A549 (cell line): ENCODE measurements around the gene NTRK2. TPM values are rescaled to one million over a fixed set of nuclear protein-coding genes. Genes with fewer than 3 reads are reported as not detected.

Experiments
- ATAC-seq, 2 experiments: fragments of 200-7000 bp in 1 of 2; fragments of >200 bp in 1 of 2; cut with Nextera tagmentation in 1 of 2; cut with Tn5 transposase in 1 of 2; 3 replicates each; pipeline versions ENCODE4 v1.8.0 to v1.9.1; 2018 to 2020; ENCODE audit warnings: mild to moderate bottlenecking in 1 of 2, moderate library complexity in 1 of 2
- CTCF ChIA-PET: fragments of 300-600 bp; sonication (Branson Sonifier 250); formaldehyde crosslinking; extraction: SDS; loops from one replicate; lab custom pipeline; 2021; ENCODE audit warnings: antibody characterized with exemption, inconsistent platforms; lab: Yijun Ruan, JAX
- POLR2A ChIA-PET: fragments of 350-600 bp; formaldehyde crosslinking; extraction: SDS; loops from one replicate; lab custom pipeline; 2021; ENCODE audit warnings: antibody characterized with exemption, inconsistent platforms; lab: Yijun Ruan, JAX
- DNase-seq, 2 experiments: peaks; one replicate each; pipeline versions ENCODE4 v3.0.0 to v3.0.0-alpha.2; 2011 to 2016; ENCODE audit warnings: low read depth in 1 of 2, low spot score in 1 of 2
- FAIRE-seq: peaks from 2 replicates; lab custom pipeline; 2011; peaks lifted over from hg19 to GRCh38; lab: Jason Lieb, UNC
- H3K27ac ChIP-seq, 2 experiments: fragments of >200 bp; sonication (Bioruptor Twin); formaldehyde crosslinking; 3 replicates each; pipeline ENCODE4 v1.5.1; 2016 to 2017
- H3K4me1 ChIP-seq: fragments of >200 bp; sonication (Bioruptor Twin); formaldehyde crosslinking; 3 replicates; pipeline ENCODE4 v1.6.1; 2016
- H3K4me2 ChIP-seq: fragments of >200 bp; sonication (Bioruptor Twin); formaldehyde crosslinking; 3 replicates; pipeline ENCODE4 v1.6.1; 2016
- H3K4me3 ChIP-seq: fragments of >200 bp; sonication (Bioruptor Twin); formaldehyde crosslinking; 3 replicates; pipeline ENCODE4 v1.5.1; 2016
- H3K9me3 ChIP-seq: fragments of >200 bp; sonication (Bioruptor Twin); formaldehyde crosslinking; 3 replicates; pipeline ENCODE4 v1.6.1; 2016
- CBX8 ChIP-seq: fragments of 200-600 bp; sonication (generic); IDR thresholded peaks from 2 replicates; pipeline ENCODE4 v1.6.1; 2016
- E2F6 ChIP-seq: IDR thresholded peaks from 2 replicates; pipeline ENCODE4 v1.6.1; 2012; ENCODE audit warnings: low read depth, borderline replicate concordance
- FOSB ChIP-seq: fragments of 250-450 bp; sonication (Bioruptor Pico); IDR thresholded peaks from 2 replicates; pipeline ENCODE4 v1.5.0; 2020; ENCODE audit warnings: mild to moderate bottlenecking, moderate library complexity
- HEYL ChIP-seq: fragments of 250-450 bp; sonication (Bioruptor Pico); IDR thresholded peaks from 2 replicates; pipeline ENCODE4 v1.8.0; 2021; ENCODE audit warnings: mild to moderate bottlenecking, moderate library complexity
- HOXB5 ChIP-seq: fragments of 250-450 bp; sonication (Bioruptor Pico); IDR thresholded peaks from 2 replicates; pipeline ENCODE4 v1.5.0; 2020; ENCODE audit warnings: mild to moderate bottlenecking, moderate library complexity
- KDM1A ChIP-seq: fragments of 200-600 bp; sonication (generic); IDR thresholded peaks from 2 replicates; pipeline ENCODE4 v1.6.1; 2016; ENCODE audit warnings: low read depth, mild to moderate bottlenecking
- KDM5A ChIP-seq: fragments of 200-600 bp; sonication (generic); IDR thresholded peaks from 2 replicates; pipeline ENCODE4 v1.6.1; 2016; ENCODE audit warnings: antibody characterized with exemption, mild to moderate bottlenecking
- MAZ ChIP-seq: fragments of 150-350 bp; IDR thresholded peaks from 2 replicates; pipeline ENCODE4 v1.6.1; 2014; ENCODE audit warnings: antibody characterized with exemption, low read depth, low read length, borderline replicate concordance
- NFE2L2 ChIP-seq: fragments of 150-350 bp; conservative IDR thresholded peaks from 2 replicates; pipeline ENCODE4 v1.6.1; 2014; ENCODE audit warnings: low read length
- POLR2A ChIP-seq: IDR thresholded peaks from 2 replicates; pipeline ENCODE4 v1.6.1; 2012; ENCODE audit warnings: mild to moderate bottlenecking, low read length
- REST ChIP-seq: fragments of 200-600 bp; sonication (generic); IDR thresholded peaks from 2 replicates; pipeline ENCODE4 v1.6.1; 2016; ENCODE audit warnings: antibody characterized with exemption, mild to moderate bottlenecking, moderate library complexity
- SREBF2 ChIP-seq: fragments of 450-650 bp; IDR thresholded peaks from 2 replicates; pipeline ENCODE4 v1.6.1; 2014; ENCODE audit warnings: mild to moderate bottlenecking, moderate library complexity
- USF2 ChIP-seq: fragments of 450-650 bp; IDR thresholded peaks from 2 replicates; pipeline ENCODE4 v1.6.1; 2014; ENCODE audit warnings: antibody characterized with exemption
- ZFP36 ChIP-seq: fragments of 450-650 bp; IDR thresholded peaks from 2 replicates; pipeline ENCODE4 v1.6.1; 2014; ENCODE audit warnings: borderline replicate concordance; ENCODE audit not compliant: partially characterized antibody
- WGBS: methylation state at CpG from one replicate; pipeline ENCODE4 v1.1.6; 2017; ENCODE audit errors: missing lambda C conversion rate; 5-methylcytosine and 5-hydroxymethylcytosine counted together
- polyA plus RNA-seq, 4 experiments: library from polyadenylated mRNA; depleted of rRNA in 3 of 4; stranded (reverse); fragments of >200 nt; fragmentation: RNase III in 1 of 4; extraction: RNeasy Plus Mini Kit Qiagen cat#74134 plus additional on column Dnase treatment in 1 of 4; gene quantifications; 2 replicates in 3 of 4; 3 replicates in 1 of 4; pipeline ENCODE4 v1.2.3, GENCODE V29; 2011 to 2017
- TF ChIP-seq, protein P1 (sequence below): fragments of 250-450 bp; sonication (Bioruptor Pico); IDR thresholded peaks from 2 replicates; pipeline ENCODE4 v1.5.0; 2020; ENCODE audit warnings: low read depth, mild to moderate bottlenecking, moderate library complexity
- TF ChIP-seq, protein P2 (sequence below): IDR thresholded peaks from 2 replicates; pipeline ENCODE4 v1.6.1; 2012

NTRK2 gene
- polyA plus RNA-seq, 2 of the 4 experiments (the other 2 are of a cell fraction) = 0.03 TPM

GRCh38 chr9:84807431-84807830, 137.9 kb downstream of the NTRK2 start:
- no peak for ATAC-seq
- H3K9me3 ChIP-seq = no peaks in the 10 kb centered on the region
- TF ChIP-seq HOXB5 (CRISPR knock-in tag) = no peak
- TF ChIP-seq KDM5A = no peak
- TF ChIP-seq, protein P1, sequence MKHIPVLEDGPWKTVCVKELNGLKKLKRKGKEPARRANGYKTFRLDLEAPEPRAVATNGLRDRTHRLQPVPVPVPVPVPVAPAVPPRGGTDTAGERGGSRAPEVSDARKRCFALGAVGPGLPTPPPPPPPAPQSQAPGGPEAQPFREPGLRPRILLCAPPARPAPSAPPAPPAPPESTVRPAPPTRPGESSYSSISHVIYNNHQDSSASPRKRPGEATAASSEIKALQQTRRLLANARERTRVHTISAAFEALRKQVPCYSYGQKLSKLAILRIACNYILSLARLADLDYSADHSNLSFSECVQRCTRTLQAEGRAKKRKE = no peak
- no peak for TF ChIP-seq FOSB (CRISPR knock-in tag)
- no peak for FAIRE-seq
- POLR2A ChIA-PET = no interaction called here
- no peaks in the 10 kb centered on the region for H3K4me1 ChIP-seq
- H3K27ac ChIP-seq = no peak overlapping the region
- no peak for DNase-seq
- no peak overlapping the region for H3K4me2 ChIP-seq
- WGBS = 41% methylated on average over 5 of the region's 5 CpGs
- CTCF ChIA-PET = no interaction called here
- H3K4me3 ChIP-seq = no peak overlapping the region

DNA sequence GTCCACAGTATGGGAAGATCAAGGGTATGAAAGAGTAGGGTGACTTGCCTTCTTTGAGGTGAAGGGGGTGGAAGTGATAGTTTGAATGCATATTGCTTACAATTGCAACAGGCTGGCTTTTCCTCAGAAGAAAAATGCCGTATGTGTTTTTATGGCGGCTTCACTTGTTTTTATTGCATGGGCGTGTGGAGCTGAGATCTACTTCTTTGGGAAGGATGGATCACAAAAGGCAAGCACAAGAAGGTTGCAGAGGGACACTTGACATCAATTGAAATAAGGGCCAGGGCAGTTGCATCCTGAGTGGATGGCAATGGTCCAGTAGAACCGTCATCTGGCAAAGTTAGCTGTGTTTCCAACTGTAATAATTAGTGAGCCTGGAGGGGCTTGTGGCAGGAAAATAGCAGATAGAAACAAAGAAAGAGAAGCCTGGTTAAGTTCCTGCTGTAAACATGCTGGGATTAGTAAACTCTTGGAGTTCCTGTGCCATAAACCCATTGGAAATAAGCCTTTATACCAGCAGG, 138.4 kb downstream of the NTRK2 start:
- no peaks in the 10 kb centered on the region for H3K4me1 ChIP-seq
- ATAC-seq = no peak
- no peaks in the 10 kb centered on the region for H3K9me3 ChIP-seq
- ChIA-PET POLR2A (no interaction called here), CTCF (no interaction called here)
- DNase-seq = no peak
- TF ChIP-seq ZFP36 (no peak), SREBF2 (no peak), HOXB5 (CRISPR knock-in tag) (no peak), USF2 (no peak), HEYL (CRISPR knock-in tag) (no peak), NFE2L2 (no peak), REST (no peak), POLR2A (no peak), MAZ (no peak), CBX8 (no peak), E2F6 (no peak), KDM1A (no peak)
- TF ChIP-seq, protein P2, sequence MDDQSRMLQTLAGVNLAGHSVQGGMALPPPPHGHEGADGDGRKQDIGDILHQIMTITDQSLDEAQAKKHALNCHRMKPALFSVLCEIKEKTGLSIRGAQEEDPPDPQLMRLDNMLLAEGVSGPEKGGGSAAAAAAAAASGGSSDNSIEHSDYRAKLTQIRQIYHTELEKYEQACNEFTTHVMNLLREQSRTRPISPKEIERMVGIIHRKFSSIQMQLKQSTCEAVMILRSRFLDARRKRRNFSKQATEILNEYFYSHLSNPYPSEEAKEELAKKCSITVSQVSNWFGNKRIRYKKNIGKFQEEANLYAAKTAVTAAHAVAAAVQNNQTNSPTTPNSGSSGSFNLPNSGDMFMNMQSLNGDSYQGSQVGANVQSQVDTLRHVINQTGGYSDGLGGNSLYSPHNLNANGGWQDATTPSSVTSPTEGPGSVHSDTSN = no peak
- no peak overlapping the region for H3K4me2 ChIP-seq
- no peak overlapping the region for H3K4me3 ChIP-seq
- no peak for FAIRE-seq
- 55% methylated on average over 4 of the region's 4 CpGs for WGBS
- no peak overlapping the region for H3K27ac ChIP-seq

- FAIRE-seq = no peak
- Histone ChIP-seq H3K4me2 (no peak overlapping the region), H3K27ac (no peak overlapping the region), H3K4me3 (no peak overlapping the region), H3K9me3 (no peaks in the 10 kb centered on the region), H3K4me1 (no peaks in the 10 kb centered on the region)
- CTCF ChIA-PET = no interaction called here
- DNase-seq = no peak
- no peak for TF ChIP-seq E2F6
- POLR2A ChIA-PET = no interaction called here
- ATAC-seq = no peak
These were observed 138.9 kb downstream of the NTRK2 start for GRCh38 chr9:84808416-84808815.
